HAP-1 (cell line): ENCODE measurements around the gene ADAMTS9.

Source experiments
- DNase-seq, 2 experiments: peaks; one replicate each; pipeline ENCODE4 v3.0.0-alpha.2; 2016 to 2020; ENCODE audit warnings: low spot score in 2 of 2
- H3K27me3 ChIP-seq: fragments of 250-450 bp; sonication (Bioruptor Pico); 2 replicates; pipeline ENCODE4 v1.5.1; 2020; ENCODE audit warnings: low read depth, mild to moderate bottlenecking, moderate library complexity
- H3K36me3 ChIP-seq: fragments of 250-450 bp; sonication (Bioruptor Pico); replicated peaks from 2 replicates; pipeline ENCODE4 v1.5.1; 2020; ENCODE audit warnings: mild to moderate bottlenecking
- H3K4me1 ChIP-seq: fragments of 250-450 bp; sonication (Bioruptor Pico); 2 replicates; pipeline ENCODE4 v1.5.1; 2020; ENCODE audit warnings: mild to moderate bottlenecking
- H3K4me3 ChIP-seq: fragments of 250-450 bp; sonication (Bioruptor Pico); 2 replicates; pipeline ENCODE4 v1.5.1; 2020; ENCODE audit warnings: mild to moderate bottlenecking, moderate library complexity
- H3K9me3 ChIP-seq: fragments of 250-450 bp; sonication (Bioruptor Pico); 2 replicates; pipeline ENCODE4 v1.5.1; 2020; ENCODE audit warnings: mild to moderate bottlenecking, moderate library complexity
- in situ Hi-C: fragments of 300-500 bp; cut with MboI; formaldehyde crosslinking; loops from 3 replicates; pipeline ENCODE4 v1.14.3; 2020; ENCODE audit warnings: low sequenced_read_pairs, inconsistent platforms, mixed read lengths

ADAMTS9 gene

GRCh38 chr3:64638511-64638910 lies 49.3 kb downstream of the ADAMTS9 start:
- no peaks in the 10 kb centered on the region for H3K36me3 ChIP-seq
- no peaks in the 10 kb centered on the region for H3K27me3 ChIP-seq
- H3K4me1 ChIP-seq, result peaks cover 3% of the 10 kb centered on the region; the same call in 1 of the 2 replicates
- H3K9me3 ChIP-seq, result no peaks in the 10 kb centered on the region
- no peak for DNase-seq
- in situ Hi-C loops, result no loop called here
- H3K4me3 ChIP-seq, result no peak overlapping the region

- H3K9me3 ChIP-seq, result no peaks in the 10 kb centered on the region
- H3K27me3 ChIP-seq, result no peaks in the 10 kb centered on the region
- peaks cover 2% of the 10 kb centered on the region; the same call in 1 of the 2 replicates for H3K4me1 ChIP-seq
- no peak for DNase-seq
- in situ Hi-C loops, result no loop called here
- H3K36me3 ChIP-seq, result no peaks in the 10 kb centered on the region
- H3K4me3 ChIP-seq, result no peak overlapping the region
These were observed 53.4 kb downstream of the ADAMTS9 start for GRCh38 chr3:64634417-64634816.

- DNase-seq, result no peak
- Histone ChIP-seq H3K4me3 (no peak overlapping the region), H3K27me3 (no peaks in the 10 kb centered on the region), H3K9me3 (no peaks in the 10 kb centered on the region), H3K36me3 (no peaks in the 10 kb centered on the region), H3K4me1 (no peaks in the 10 kb centered on the region)
- in situ Hi-C loops, result no loop called here
These were observed 55.8 kb downstream of the ADAMTS9 start for GRCh38 chr3:64631951-64632350.

DNA sequence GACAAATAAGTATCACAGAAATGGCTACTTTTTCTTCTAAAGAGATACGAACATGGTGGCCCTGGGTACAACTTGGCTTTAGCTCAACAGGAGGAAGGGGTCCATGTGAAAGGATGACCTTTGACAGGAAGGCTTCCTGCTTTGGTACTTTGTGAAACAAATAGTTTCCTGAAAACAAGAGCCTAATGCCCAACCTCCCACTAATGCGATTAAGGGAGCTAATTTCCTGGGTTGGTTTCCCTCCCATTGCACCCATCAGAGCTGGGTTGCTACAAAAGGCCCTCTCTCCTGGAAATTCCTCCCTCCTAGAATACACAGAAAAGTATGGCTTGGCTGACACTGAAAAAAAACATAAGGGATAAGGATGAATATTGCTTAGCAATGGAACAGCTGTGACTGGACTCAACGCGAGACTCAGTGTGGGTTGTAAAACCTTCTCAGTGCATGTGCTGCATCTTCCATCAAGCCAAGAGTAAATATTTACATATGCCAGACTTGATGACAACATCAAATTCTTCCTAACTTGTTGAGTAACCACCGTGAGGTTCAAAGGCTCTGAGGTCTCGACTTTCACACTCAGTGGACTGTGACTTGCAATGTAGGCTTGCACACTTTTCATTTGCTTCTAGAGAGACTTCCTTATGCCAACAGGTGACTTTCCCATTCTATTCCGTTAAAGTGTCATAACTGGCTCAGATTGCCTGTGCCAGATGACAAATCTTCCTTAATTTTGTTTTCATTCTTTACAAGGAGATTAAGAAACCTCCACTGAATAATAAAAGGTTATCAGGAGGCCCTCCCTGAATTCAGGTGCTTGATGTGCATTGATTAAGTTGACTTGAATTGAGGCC lies 60.1 kb downstream of the ADAMTS9 start:
- in situ Hi-C loops, result no loop called here
- H3K9me3 ChIP-seq, result no peaks in the 10 kb centered on the region
- H3K4me1 ChIP-seq, result peaks cover 9% of the 10 kb centered on the region
- no peaks in the 10 kb centered on the region for H3K27me3 ChIP-seq
- no peak overlapping the region for H3K4me3 ChIP-seq
- H3K36me3 ChIP-seq, result no peaks in the 10 kb centered on the region
- no peak for DNase-seq

DNA sequence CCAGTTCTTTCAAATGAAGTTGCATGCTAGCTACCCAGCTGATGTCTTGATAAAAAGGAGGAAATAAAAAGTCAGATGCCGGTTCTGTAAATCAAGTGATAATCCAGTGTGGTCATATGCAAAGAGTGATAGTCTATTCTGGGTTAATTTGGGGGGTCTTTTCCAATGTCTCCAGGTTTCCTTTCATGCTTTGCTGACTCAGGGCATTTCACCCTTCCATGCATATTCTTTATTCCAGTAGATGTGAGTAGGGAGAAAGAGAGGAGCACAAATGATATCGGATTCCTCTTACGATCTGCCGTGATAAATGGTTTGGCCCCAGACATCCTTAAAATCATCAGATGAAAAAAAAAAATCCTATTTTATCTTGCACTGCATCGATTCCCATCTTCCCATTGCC lies 60.8 kb downstream of the ADAMTS9 start:
- Histone ChIP-seq H3K27me3 (no peaks in the 10 kb centered on the region), H3K9me3 (no peaks in the 10 kb centered on the region), H3K4me3 (no peak overlapping the region), H3K36me3 (no peaks in the 10 kb centered on the region), H3K4me1 (peaks cover 9% of the 10 kb centered on the region)
- in situ Hi-C loops, result no loop called here
- DNase-seq, result no peak

DNA sequence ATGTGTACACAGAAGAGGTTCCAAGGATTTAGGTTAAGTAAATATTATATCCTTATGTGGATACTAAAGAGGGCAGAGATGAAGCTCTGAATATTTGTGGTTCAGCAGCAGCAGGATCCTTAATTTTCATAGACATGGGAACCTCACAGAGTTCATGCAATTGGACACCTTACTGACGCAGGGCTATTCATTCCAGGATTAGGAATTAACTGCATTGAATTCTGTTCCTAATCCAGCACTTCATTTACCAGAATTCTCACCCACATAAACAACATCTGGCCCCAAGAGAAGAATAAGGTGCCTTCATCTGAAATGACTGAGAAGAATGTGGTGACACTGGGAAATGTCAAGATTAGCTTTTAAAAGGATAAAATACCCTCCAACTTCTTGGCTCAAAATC lies 62.4 kb downstream of the ADAMTS9 start:
- in situ Hi-C loops, result no loop called here
- H3K4me1 ChIP-seq, result peaks cover 9% of the 10 kb centered on the region
- DNase-seq, result peak; percentile 12 to 68
- no peaks in the 10 kb centered on the region for H3K36me3 ChIP-seq
- no peaks in the 10 kb centered on the region for H3K27me3 ChIP-seq
- H3K9me3 ChIP-seq, result no peaks in the 10 kb centered on the region
- no peak overlapping the region for H3K4me3 ChIP-seq

GRCh38 chr3:64623125-64623524 lies 64.7 kb downstream of the ADAMTS9 start:
- DNase-seq, result no peak
- no peaks in the 10 kb centered on the region for H3K27me3 ChIP-seq
- in situ Hi-C loops, result no loop called here
- no peaks in the 10 kb centered on the region; the same call in 1 of the 2 replicates for H3K36me3 ChIP-seq
- peaks cover 9% of the 10 kb centered on the region for H3K4me1 ChIP-seq
- H3K4me3 ChIP-seq, result no peak overlapping the region
- H3K9me3 ChIP-seq, result no peaks in the 10 kb centered on the region

DNA sequence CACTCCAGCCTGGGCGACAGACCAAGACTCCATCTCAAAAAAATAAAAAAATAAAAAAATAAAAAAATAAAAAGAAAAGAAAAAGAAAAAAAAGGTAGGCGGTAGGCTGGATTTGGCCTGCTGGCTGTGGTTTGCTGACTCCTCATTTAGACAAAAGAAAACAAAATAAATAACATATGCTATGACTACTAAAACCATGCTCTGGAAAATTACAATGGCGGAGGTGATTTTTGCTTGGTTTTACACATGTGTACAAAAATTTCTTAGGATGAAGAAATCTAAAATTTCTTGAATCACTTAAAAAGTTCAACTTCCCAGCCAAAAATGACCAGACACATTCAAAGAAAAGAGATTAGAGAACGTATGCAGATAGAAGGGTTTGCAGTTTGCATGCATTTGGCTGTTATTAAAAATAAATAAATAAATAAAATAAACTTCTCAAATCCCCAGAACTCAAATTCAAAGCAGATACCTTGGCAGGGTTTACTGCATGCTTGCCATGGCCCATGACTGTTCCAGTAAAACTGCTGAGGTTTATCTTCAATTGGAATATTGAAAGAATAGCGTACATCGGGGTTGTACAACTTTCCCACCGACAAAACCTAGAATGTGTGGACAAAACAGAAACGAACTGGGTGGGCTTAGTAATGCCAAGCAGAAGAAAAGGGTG lies 65.9 kb downstream of the ADAMTS9 start:
- no peaks in the 10 kb centered on the region for H3K9me3 ChIP-seq
- peaks cover 9% of the 10 kb centered on the region for H3K4me1 ChIP-seq
- no peaks in the 10 kb centered on the region for H3K27me3 ChIP-seq
- no peaks in the 10 kb centered on the region; the same call in 1 of the 2 replicates for H3K36me3 ChIP-seq
- no peak overlapping the region for H3K4me3 ChIP-seq
- DNase-seq, result no peak
- in situ Hi-C loops, result no loop called here

DNA sequence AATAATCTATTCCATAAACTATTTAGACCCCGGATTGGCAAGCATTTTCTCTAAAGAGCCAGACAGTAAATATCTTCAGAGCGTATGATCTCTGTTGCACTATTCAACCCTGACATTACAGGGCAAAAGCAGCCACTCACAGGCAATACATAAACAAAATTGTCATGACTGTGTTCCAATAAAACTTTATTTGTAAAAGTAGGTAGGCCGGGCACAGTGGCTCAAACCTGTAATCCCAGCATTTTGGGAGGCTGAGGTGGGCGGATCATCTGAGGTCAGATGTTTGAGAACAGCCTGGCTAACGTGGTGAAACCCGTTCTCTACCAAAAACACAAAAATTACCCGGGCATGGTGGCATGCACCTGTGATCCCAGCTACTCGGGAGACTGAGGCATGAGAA lies 66.5 kb downstream of the ADAMTS9 start:
- H3K9me3 ChIP-seq, result no peaks in the 10 kb centered on the region
- peaks cover 9% of the 10 kb centered on the region for H3K4me1 ChIP-seq
- in situ Hi-C loops, result no loop called here
- no peaks in the 10 kb centered on the region; the same call in 1 of the 2 replicates for H3K36me3 ChIP-seq
- no peak overlapping the region for H3K4me3 ChIP-seq
- DNase-seq, result no peak
- H3K27me3 ChIP-seq, result no peaks in the 10 kb centered on the region

DNA sequence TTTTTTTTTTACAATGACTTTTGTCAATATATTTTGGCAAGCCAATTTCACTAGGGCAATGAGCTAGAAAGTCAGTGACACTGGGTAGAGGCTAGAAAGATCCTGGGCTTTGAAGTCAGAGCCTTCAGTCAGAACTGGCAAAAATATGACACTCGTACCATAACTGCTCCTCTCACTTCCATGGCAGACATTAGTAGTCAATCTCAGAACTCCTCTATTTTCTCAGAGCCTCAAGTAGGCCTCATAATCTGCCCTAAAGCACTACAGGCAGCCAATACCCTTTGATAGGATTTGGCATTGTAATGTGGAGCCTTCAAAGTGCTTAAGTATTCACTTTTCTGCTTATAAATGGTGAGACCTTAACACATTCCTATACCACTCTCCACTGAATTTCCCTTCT lies 67.8 kb downstream of the ADAMTS9 start:
- no peak for DNase-seq
- Histone ChIP-seq H3K4me1 (peaks cover under 1% of the 10 kb centered on the region; the same call in 1 of the 2 replicates), H3K9me3 (no peaks in the 10 kb centered on the region), H3K27me3 (no peaks in the 10 kb centered on the region), H3K4me3 (no peak overlapping the region), H3K36me3 (no peaks in the 10 kb centered on the region; the same call in 1 of the 2 replicates)
- in situ Hi-C loops, result no loop called here

GRCh38 chr3:64619216-64619615 lies 68.6 kb downstream of the ADAMTS9 start:
- H3K9me3 ChIP-seq, result no peaks in the 10 kb centered on the region
- no peak for DNase-seq
- in situ Hi-C loops, result no loop called here
- no peaks in the 10 kb centered on the region; the same call in 1 of the 2 replicates for H3K36me3 ChIP-seq
- H3K4me1 ChIP-seq, result no peaks in the 10 kb centered on the region
- H3K27me3 ChIP-seq, result no peaks in the 10 kb centered on the region
- H3K4me3 ChIP-seq, result no peak overlapping the region

DNA sequence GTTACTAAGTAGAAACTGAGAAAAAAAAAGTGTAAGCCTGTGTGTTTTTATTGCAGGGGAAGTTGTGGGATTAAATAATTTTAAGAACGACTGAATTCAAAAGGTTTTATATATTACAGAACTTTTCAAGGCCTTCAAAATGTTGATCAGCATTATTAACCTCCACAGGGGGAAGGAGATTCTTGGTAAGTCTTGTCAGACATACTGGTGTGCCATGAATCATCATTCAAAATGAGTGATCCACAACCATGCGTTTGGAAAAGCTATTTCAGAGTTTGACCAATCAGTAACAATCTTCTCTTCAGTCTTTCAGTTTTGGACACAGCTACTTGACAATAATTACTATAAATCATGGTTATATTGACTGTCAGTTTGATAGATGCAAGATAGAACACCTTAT lies 70.2 kb downstream of the ADAMTS9 start:
- no peaks in the 10 kb centered on the region for H3K4me1 ChIP-seq
- in situ Hi-C loops, result no loop called here
- no peak for DNase-seq
- H3K27me3 ChIP-seq, result no peaks in the 10 kb centered on the region
- no peak overlapping the region for H3K4me3 ChIP-seq
- H3K9me3 ChIP-seq, result no peaks in the 10 kb centered on the region
- no peaks in the 10 kb centered on the region; the same call in 1 of the 2 replicates for H3K36me3 ChIP-seq

DNA sequence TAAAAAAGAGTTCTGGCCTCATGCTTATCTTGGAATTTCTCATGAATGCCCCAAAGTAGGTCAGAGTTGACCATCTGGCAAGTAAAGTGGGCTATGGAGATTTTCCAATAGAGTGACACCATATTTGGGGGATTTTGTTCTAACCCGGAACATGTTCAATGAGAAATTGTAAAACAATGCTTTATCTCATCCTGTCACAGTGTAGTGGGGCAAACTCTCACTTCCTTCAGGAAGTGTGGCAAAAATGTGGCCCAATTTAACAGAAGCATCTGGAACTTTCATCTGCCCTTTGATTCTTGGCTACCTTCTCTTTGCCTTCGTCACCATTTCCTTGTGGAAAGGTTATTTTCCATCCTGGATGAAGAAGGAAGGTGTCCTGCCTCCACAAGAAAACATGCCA lies 70.8 kb downstream of the ADAMTS9 start:
- H3K4me1 ChIP-seq, result no peaks in the 10 kb centered on the region
- no peaks in the 10 kb centered on the region; the same call in 1 of the 2 replicates for H3K36me3 ChIP-seq
- in situ Hi-C loops, result no loop called here
- H3K4me3 ChIP-seq, result no peak overlapping the region
- no peaks in the 10 kb centered on the region for H3K9me3 ChIP-seq
- DNase-seq, result no peak
- H3K27me3 ChIP-seq, result no peaks in the 10 kb centered on the region

- no peaks in the 10 kb centered on the region for H3K4me1 ChIP-seq
- in situ Hi-C loops, result no loop called here
These were observed 74.8 kb downstream of the ADAMTS9 start for GRCh38 chr3:64612916-64613526.

More at GRCh38 chr3:64612916-64613526, 74.8 kb downstream of the ADAMTS9 start:
- H3K9me3 ChIP-seq, result no peaks in the 10 kb centered on the region
- DNase-seq, result no peak
- no peaks in the 10 kb centered on the region for H3K36me3 ChIP-seq
- no peak overlapping the region for H3K4me3 ChIP-seq
- no peaks in the 10 kb centered on the region for H3K27me3 ChIP-seq
